Measurements from ENCODE around the gene CREB3L4.

Gene CREB3L4

GRCh38 chr1:153928245-153928644 is 39.5 kb upstream of the CREB3L4 start:
- peak overlapping the region; percentile 54 for H3K27ac ChIP-seq (ENCODE audit: low read depth, low read length)
- H3K4me1 ChIP-seq (ENCODE audit: control insufficient read depth in 5 of 5, insufficient read depth in 5 of 5, low read length in 5 of 5), result peaks cover 1 to 24% (median 15%) of the 10 kb centered on the region in 5 donors
- H3K27me3 ChIP-seq (ENCODE audit: control insufficient read depth in 5 of 5, insufficient read depth in 4 of 5, low read length in 5 of 5), result no peaks in the 10 kb centered on the region
- H3K36me3 ChIP-seq (ENCODE audit: control insufficient read depth in 5 of 5, insufficient read depth in 5 of 5, low read length in 5 of 5), result peaks cover 0 to 39% (median 38%) of the 10 kb centered on the region in 5 donors
- H3K9ac ChIP-seq (ENCODE audit: low read length in 5 of 5), result no peak overlapping the region
- no peak overlapping the region for H3K4me3 ChIP-seq (ENCODE audit: low read depth in 1 of 5, low read length in 5 of 5)
- no peaks in the 10 kb centered on the region for H3K9me3 ChIP-seq (ENCODE audit: control insufficient read depth in 5 of 5, low read length in 5 of 5)

- H3K4me3 ChIP-seq (ENCODE audit: low read depth in 1 of 5, low read length in 5 of 5), result no peak overlapping the region
- H3K27ac ChIP-seq (ENCODE audit: low read depth, low read length), result peak overlapping the region; percentile 57
- H3K9ac ChIP-seq (ENCODE audit: low read length in 5 of 5), result no peak overlapping the region
- H3K36me3 ChIP-seq (ENCODE audit: control insufficient read depth in 5 of 5, insufficient read depth in 5 of 5, low read length in 5 of 5), result peaks cover 0 to 45% (median 44%) of the 10 kb centered on the region in 5 donors
- no peaks in the 10 kb centered on the region for H3K9me3 ChIP-seq (ENCODE audit: control insufficient read depth in 5 of 5, low read length in 5 of 5)
- H3K27me3 ChIP-seq (ENCODE audit: control insufficient read depth in 5 of 5, insufficient read depth in 4 of 5, low read length in 5 of 5), result no peaks in the 10 kb centered on the region
- peaks cover 1 to 17% (median 9%) of the 10 kb centered on the region in 5 donors for H3K4me1 ChIP-seq (ENCODE audit: control insufficient read depth in 5 of 5, insufficient read depth in 5 of 5, low read length in 5 of 5)
These were observed 38.8 kb upstream of the CREB3L4 start for GRCh38 chr1:153928791-153929341.

GRCh38 chr1:153929426-153929825 is 38.3 kb upstream of the CREB3L4 start:
- H3K9ac ChIP-seq (ENCODE audit: low read length in 5 of 5), result no peak overlapping the region
- peak overlapping the region; percentile 57 for H3K27ac ChIP-seq (ENCODE audit: low read depth, low read length)

GRCh38 chr1:153929981-153930948 is 37.4 kb upstream of the CREB3L4 start:
- H3K9ac ChIP-seq (ENCODE audit: low read length in 5 of 5), result no peak overlapping the region
- peaks cover 0 to 58% (median 56%) of the 10 kb centered on the region in 5 donors for H3K36me3 ChIP-seq (ENCODE audit: control insufficient read depth in 5 of 5, insufficient read depth in 5 of 5, low read length in 5 of 5)
- peak overlapping the region; percentile 57 for H3K27ac ChIP-seq (ENCODE audit: low read depth, low read length)
- no peaks in the 10 kb centered on the region for H3K9me3 ChIP-seq (ENCODE audit: control insufficient read depth in 5 of 5, low read length in 5 of 5)
- no peak overlapping the region for H3K4me3 ChIP-seq (ENCODE audit: low read depth in 1 of 5, low read length in 5 of 5)
- no peaks in the 10 kb centered on the region for H3K27me3 ChIP-seq (ENCODE audit: control insufficient read depth in 5 of 5, insufficient read depth in 4 of 5, low read length in 5 of 5)
- peaks cover 0 to 16% (median 7%) of the 10 kb centered on the region in 5 donors for H3K4me1 ChIP-seq (ENCODE audit: control insufficient read depth in 5 of 5, insufficient read depth in 5 of 5, low read length in 5 of 5)

More at GRCh38 chr1:153929426-153929825, 38.3 kb upstream of the CREB3L4 start:
- Histone ChIP-seq H3K36me3 (ENCODE audit: control insufficient read depth in 5 of 5, insufficient read depth in 5 of 5, low read length in 5 of 5) (peaks cover 0 to 51% (median 50%) of the 10 kb centered on the region in 5 donors), H3K27me3 (ENCODE audit: control insufficient read depth in 5 of 5, insufficient read depth in 4 of 5, low read length in 5 of 5) (no peaks in the 10 kb centered on the region), H3K4me1 (ENCODE audit: control insufficient read depth in 5 of 5, insufficient read depth in 5 of 5, low read length in 5 of 5) (peaks cover 0 to 16% (median 7%) of the 10 kb centered on the region in 5 donors), H3K9me3 (ENCODE audit: control insufficient read depth in 5 of 5, low read length in 5 of 5) (no peaks in the 10 kb centered on the region), H3K4me3 (ENCODE audit: low read depth in 1 of 5, low read length in 5 of 5) (no peak overlapping the region)

- Histone ChIP-seq H3K36me3 (ENCODE audit: control insufficient read depth in 5 of 5, insufficient read depth in 5 of 5, low read length in 5 of 5) (peaks cover 0 to 80% (median 77%) of the 10 kb centered on the region in 5 donors), H3K4me1 (ENCODE audit: control insufficient read depth in 5 of 5, insufficient read depth in 5 of 5, low read length in 5 of 5) (peaks cover 0 to 16% (median 7%) of the 10 kb centered on the region in 5 donors), H3K9ac (ENCODE audit: low read length in 5 of 5) (no peak overlapping the region), H3K27ac (ENCODE audit: low read depth, low read length) (no peak overlapping the region), H3K9me3 (ENCODE audit: control insufficient read depth in 5 of 5, low read length in 5 of 5) (no peaks in the 10 kb centered on the region), H3K27me3 (ENCODE audit: control insufficient read depth in 5 of 5, insufficient read depth in 4 of 5, low read length in 5 of 5) (no peaks in the 10 kb centered on the region), H3K4me3 (ENCODE audit: low read depth in 1 of 5, low read length in 5 of 5) (no peak overlapping the region)
These were observed 35.3 kb upstream of the CREB3L4 start for GRCh38 chr1:153932156-153933131.

GRCh38 chr1:153933430-153933829 is 34.3 kb upstream of the CREB3L4 start:
- Histone ChIP-seq H3K9me3 (ENCODE audit: control insufficient read depth in 5 of 5, low read length in 5 of 5) (no peaks in the 10 kb centered on the region), H3K36me3 (ENCODE audit: control insufficient read depth in 5 of 5, insufficient read depth in 5 of 5, low read length in 5 of 5) (peaks cover 0 to 87% (median 83%) of the 10 kb centered on the region in 5 donors), H3K9ac (ENCODE audit: low read length in 5 of 5) (no peak overlapping the region), H3K27ac (ENCODE audit: low read depth, low read length) (no peak overlapping the region), H3K4me3 (ENCODE audit: low read depth in 1 of 5, low read length in 5 of 5) (no peak overlapping the region), H3K27me3 (ENCODE audit: control insufficient read depth in 5 of 5, insufficient read depth in 4 of 5, low read length in 5 of 5) (no peaks in the 10 kb centered on the region), H3K4me1 (ENCODE audit: control insufficient read depth in 5 of 5, insufficient read depth in 5 of 5, low read length in 5 of 5) (peaks cover 0 to 13% (median 4%) of the 10 kb centered on the region in 5 donors)

GRCh38 chr1:153933955-153934354 is 33.7 kb upstream of the CREB3L4 start:
- no peaks in the 10 kb centered on the region for H3K9me3 ChIP-seq (ENCODE audit: control insufficient read depth in 5 of 5, low read length in 5 of 5)
- peaks cover 0 to 90% (median 84%) of the 10 kb centered on the region in 5 donors for H3K36me3 ChIP-seq (ENCODE audit: control insufficient read depth in 5 of 5, insufficient read depth in 5 of 5, low read length in 5 of 5)
- H3K27me3 ChIP-seq (ENCODE audit: control insufficient read depth in 5 of 5, insufficient read depth in 4 of 5, low read length in 5 of 5), result no peaks in the 10 kb centered on the region
- H3K4me1 ChIP-seq (ENCODE audit: control insufficient read depth in 5 of 5, insufficient read depth in 5 of 5, low read length in 5 of 5), result peaks cover 0 to 7% (median 3%) of the 10 kb centered on the region in 5 donors
- H3K27ac ChIP-seq (ENCODE audit: low read depth, low read length), result no peak overlapping the region
- H3K9ac ChIP-seq (ENCODE audit: low read length in 5 of 5), result no peak overlapping the region
- no peak overlapping the region for H3K4me3 ChIP-seq (ENCODE audit: low read depth in 1 of 5, low read length in 5 of 5)

GRCh38 chr1:153934746-153935145 is 33.0 kb upstream of the CREB3L4 start:
- H3K36me3 ChIP-seq (ENCODE audit: control insufficient read depth in 5 of 5, insufficient read depth in 5 of 5, low read length in 5 of 5), result peaks cover 0 to 90% (median 85%) of the 10 kb centered on the region in 5 donors
- no peak overlapping the region for H3K4me3 ChIP-seq (ENCODE audit: low read depth in 1 of 5, low read length in 5 of 5)
- no peaks in the 10 kb centered on the region for H3K9me3 ChIP-seq (ENCODE audit: control insufficient read depth in 5 of 5, low read length in 5 of 5)

GRCh38 chr1:153936011-153936802 is 31.5 kb upstream of the CREB3L4 start:
- no peaks in the 10 kb centered on the region for H3K9me3 ChIP-seq (ENCODE audit: control insufficient read depth in 5 of 5, low read length in 5 of 5)
- H3K4me3 ChIP-seq (ENCODE audit: low read depth in 1 of 5, low read length in 5 of 5), result no peak overlapping the region
- no peak overlapping the region for H3K27ac ChIP-seq (ENCODE audit: low read depth, low read length)
- no peak overlapping the region for H3K9ac ChIP-seq (ENCODE audit: low read length in 5 of 5)
- no peaks in the 10 kb centered on the region for H3K27me3 ChIP-seq (ENCODE audit: control insufficient read depth in 5 of 5, insufficient read depth in 4 of 5, low read length in 5 of 5)
- H3K4me1 ChIP-seq (ENCODE audit: control insufficient read depth in 5 of 5, insufficient read depth in 5 of 5, low read length in 5 of 5), result no peaks in the 10 kb centered on the region
- H3K36me3 ChIP-seq (ENCODE audit: control insufficient read depth in 5 of 5, insufficient read depth in 5 of 5, low read length in 5 of 5), result peaks cover 0 to 90% (median 86%) of the 10 kb centered on the region in 5 donors

More at GRCh38 chr1:153934746-153935145, 33.0 kb upstream of the CREB3L4 start:
- no peaks in the 10 kb centered on the region for H3K4me1 ChIP-seq (ENCODE audit: control insufficient read depth in 5 of 5, insufficient read depth in 5 of 5, low read length in 5 of 5)
- H3K27me3 ChIP-seq (ENCODE audit: control insufficient read depth in 5 of 5, insufficient read depth in 4 of 5, low read length in 5 of 5), result no peaks in the 10 kb centered on the region
- no peak overlapping the region for H3K9ac ChIP-seq (ENCODE audit: low read length in 5 of 5)
- no peak overlapping the region for H3K27ac ChIP-seq (ENCODE audit: low read depth, low read length)
